Upper lobe of left lung (tissue), 6 donors: Measurements from ENCODE around the gene ZNF789. TPM values are rescaled to one million over a fixed set of nuclear protein-coding genes. Genes with fewer than 3 reads are reported as not detected.
A peak's percentile ranks its signal among the peaks of the same experiment; 100 is the strongest.
"Not testable (repeated sequence)": the region's sequence is repeated elsewhere in the genome, so short reads cannot be mapped to it uniquely, and the experiment has no call there.

Experiments
- ATAC-seq, 2 donors: fragments of 200-7000 bp; cut with Tn5 transposase; one replicate each; pipeline ENCODE4 v1.9.1; 2022; ENCODE audit warnings: mild to moderate bottlenecking in 2 of 2, moderate library complexity in 2 of 2; ENCODE audit not compliant: low FRiP score in 2 of 2
- DNase-seq, 2 donors: peaks; one replicate each; pipeline ENCODE4 v3.0.0-alpha.2; 2019 to 2020
- H3K27ac ChIP-seq, 4 donors: fragments of 200-600 bp; sonication (generic); one replicate each; pipeline ENCODE4 v1.5.1; 2016 to 2019
- H3K27me3 ChIP-seq, 4 donors: fragments of 200-600 bp; sonication (generic); one replicate each; pipeline ENCODE4 v1.5.1; 2017 to 2019
- H3K36me3 ChIP-seq, 4 donors: fragments of 200-600 bp; sonication (generic); one replicate each; pipeline ENCODE4 v1.5.1; 2016 to 2019
- H3K4me1 ChIP-seq, 4 donors: fragments of 200-600 bp; sonication (generic); one replicate each; pipeline ENCODE4 v1.5.1; 2018 to 2019
- H3K4me3 ChIP-seq, 4 donors: fragments of 200-600 bp; sonication (generic); one replicate each; pipeline ENCODE4 v1.5.1; 2017 to 2019; ENCODE audit warnings: mild to moderate bottlenecking in 2 of 4, moderate library complexity in 1 of 4
- H3K9me3 ChIP-seq, 4 donors: fragments of 200-600 bp; sonication (generic); one replicate each; pipeline ENCODE4 v1.5.1; 2018 to 2019
- EP300 ChIP-seq, 4 donors: sonication (generic); formaldehyde crosslinking; IDR thresholded peaks; one replicate each; pipeline ENCODE4 v1.5.1; 2017; ENCODE audit warnings: antibody characterized with exemption in 4 of 4, control low read depth in 2 of 4
- POLR2A ChIP-seq, 4 donors: fragments of 450-650 bp; IDR thresholded peaks; one replicate each; pipeline ENCODE4 v1.5.1; 2016 to 2017; ENCODE audit warnings: antibody characterized with exemption in 4 of 4, mild to moderate bottlenecking in 2 of 4
- POLR2AphosphoS5 ChIP-seq, 2 donors: sonication (generic); formaldehyde crosslinking; IDR thresholded peaks; one replicate each; pipeline ENCODE4 v1.5.1; 2017; ENCODE audit warnings: antibody characterized with exemption in 2 of 2
- WGBS, 2 donors: methylation state at CpG; one replicate each; pipeline ENCODE4 v1.1.5; 2017 to 2018; 5-methylcytosine and 5-hydroxymethylcytosine counted together
- total RNA-seq, 6 donors: library from RNA; depleted of rRNA in 4 of 6; stranded (reverse); fragments of >200 nt in 4 of 6; gene quantifications; one replicate each; pipeline versions ENCODE4 v1.1.0 to v1.2.1, GENCODE V29; 2016 to 2021
- TF ChIP-seq, protein P1 (sequence below), 6 experiments: fragments of 450-650 bp in 4 of 6; fragments of 200-600 bp in 2 of 6; sonication (generic) in 2 of 6; IDR thresholded peaks; one replicate each; pipeline ENCODE4 v1.5.1; 2016 to 2019; ENCODE audit warnings: antibody characterized with exemption in 6 of 6
- donor health status: DM: no; HTN: no; CAD: no; lungs with moderate emphysema.
- donor health status: DM: no; HTN: yes; CAD: no; lungs with severe emphysema.

ZNF789 gene
- 10 to 100 TPM in 2 of 6 donors, 1 to 10 TPM in 4; 8.3 to 28.3 (median 9.3) TPM for total RNA-seq

DNA sequence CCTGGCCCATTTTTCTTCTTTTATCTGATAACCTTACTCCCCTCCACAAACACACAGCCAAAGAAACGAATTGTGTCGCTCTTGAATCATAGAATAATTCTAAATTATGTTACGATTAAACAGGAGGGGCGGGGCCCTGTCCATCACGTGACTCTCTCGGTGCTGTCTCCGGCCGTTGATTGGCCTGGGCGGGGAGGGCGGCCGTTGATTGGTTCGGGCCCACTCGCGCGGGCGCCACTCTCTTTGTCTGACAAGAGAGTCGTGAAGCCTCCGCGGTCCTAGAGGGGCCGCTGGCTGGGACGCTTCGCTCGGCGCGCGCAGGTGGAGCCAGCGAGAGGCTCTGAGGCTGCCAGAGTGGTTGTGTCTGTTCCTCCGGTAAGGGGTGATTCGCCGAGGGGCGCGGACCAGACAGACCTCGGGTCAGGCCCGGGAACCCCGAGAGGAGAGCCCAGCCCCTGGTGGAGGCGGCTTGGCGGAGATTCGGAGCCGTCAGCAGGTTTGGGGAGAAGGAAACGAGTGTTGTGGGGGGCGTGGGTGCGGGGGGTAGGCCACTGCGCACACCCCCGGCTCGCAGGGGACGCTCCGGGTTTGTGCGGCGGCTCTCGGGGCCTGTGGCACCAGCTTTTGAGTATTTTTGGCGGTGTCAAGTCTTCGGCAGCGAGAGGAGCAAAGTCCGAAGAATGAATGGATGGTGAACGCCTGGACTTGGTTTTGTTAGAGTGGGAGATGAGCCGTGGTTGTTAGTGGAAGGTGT is at the start of gene ZNF789:
Gene ZNF789, plus strand, starts transcription at position 330 of the 754 bp plus-strand sequence. CDS start 3,567 bp downstream, outside the sequence.
- Histone ChIP-seq H3K27ac (peak within 1 kb of the TSS; percentile 77 to 91 (median 86)), H3K27me3 (no peaks in the 10 kb centered on the region), H3K36me3 (no peaks in the 10 kb centered on the region), H3K9me3 (no peaks in the 10 kb centered on the region), H3K4me1 (peaks cover 9 to 33% (median 10%) of the 10 kb centered on the region in 4 donors), H3K4me3 (peak within 1 kb of the TSS; percentile 63 to 90 (median 82))
- peak; percentile 99 to 100 for ATAC-seq
- WGBS, 2 donors: 1% methylated on average over 18 to 42 of the region's 56 CpGs
- TF ChIP-seq POLR2AphosphoS5 (IDR thresholded peaks at IDR 0.05) (peak in 1 of 2 donors; percentile 64), EP300 (IDR thresholded peaks at IDR 0.05) (no peak), POLR2A (IDR thresholded peaks at IDR 0.05) (peak in 2 of 4 donors; percentile 39 to 65)
- TF ChIP-seq, protein P1, sequence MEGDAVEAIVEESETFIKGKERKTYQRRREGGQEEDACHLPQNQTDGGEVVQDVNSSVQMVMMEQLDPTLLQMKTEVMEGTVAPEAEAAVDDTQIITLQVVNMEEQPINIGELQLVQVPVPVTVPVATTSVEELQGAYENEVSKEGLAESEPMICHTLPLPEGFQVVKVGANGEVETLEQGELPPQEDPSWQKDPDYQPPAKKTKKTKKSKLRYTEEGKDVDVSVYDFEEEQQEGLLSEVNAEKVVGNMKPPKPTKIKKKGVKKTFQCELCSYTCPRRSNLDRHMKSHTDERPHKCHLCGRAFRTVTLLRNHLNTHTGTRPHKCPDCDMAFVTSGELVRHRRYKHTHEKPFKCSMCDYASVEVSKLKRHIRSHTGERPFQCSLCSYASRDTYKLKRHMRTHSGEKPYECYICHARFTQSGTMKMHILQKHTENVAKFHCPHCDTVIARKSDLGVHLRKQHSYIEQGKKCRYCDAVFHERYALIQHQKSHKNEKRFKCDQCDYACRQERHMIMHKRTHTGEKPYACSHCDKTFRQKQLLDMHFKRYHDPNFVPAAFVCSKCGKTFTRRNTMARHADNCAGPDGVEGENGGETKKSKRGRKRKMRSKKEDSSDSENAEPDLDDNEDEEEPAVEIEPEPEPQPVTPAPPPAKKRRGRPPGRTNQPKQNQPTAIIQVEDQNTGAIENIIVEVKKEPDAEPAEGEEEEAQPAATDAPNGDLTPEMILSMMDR (IDR thresholded peaks at IDR 0.05): peak in 1 of 6 experiments; percentile 21
- DNase-seq: peak; percentile 99

DNA sequence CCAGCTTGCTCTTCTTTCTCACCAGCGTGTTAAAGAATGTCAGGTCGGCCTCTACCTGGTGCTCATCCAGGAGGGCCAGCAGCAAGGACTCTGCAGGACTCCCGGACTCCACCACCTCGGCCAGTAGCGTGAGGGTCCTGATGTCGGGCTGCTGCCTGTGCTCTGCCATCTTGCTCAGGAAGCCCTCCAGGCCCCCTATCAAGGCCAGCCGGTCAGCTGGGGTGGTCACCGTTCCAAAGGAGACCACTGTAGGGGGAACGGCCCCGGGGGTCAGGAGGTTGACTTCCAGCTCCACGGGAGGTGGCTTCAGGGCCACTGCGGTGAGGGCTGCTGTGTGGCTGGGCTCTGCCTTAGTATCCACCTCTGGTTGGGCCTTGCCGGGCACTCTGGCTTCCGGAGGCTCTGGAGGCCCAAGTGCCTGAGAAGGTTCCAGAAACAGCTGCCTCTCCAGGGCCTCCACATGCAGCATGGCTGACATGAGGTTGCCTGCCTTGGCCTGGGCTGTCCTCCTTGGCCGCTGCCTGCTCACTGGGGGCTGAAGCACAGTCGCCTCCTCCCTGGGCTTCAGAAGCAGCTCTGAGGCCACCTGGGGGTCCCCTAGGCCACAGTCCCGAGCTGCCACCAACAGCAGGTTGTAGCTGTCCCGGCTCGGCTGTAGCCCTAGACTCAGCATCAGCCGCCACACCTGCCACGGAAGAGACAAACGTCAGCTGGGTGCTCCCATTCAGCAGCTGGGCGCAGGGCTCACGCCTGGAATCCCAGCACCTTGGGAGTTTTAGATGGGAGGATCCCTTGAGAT is 47.6 kb upstream of the ZNF789 start:
- Histone ChIP-seq H3K9me3 (no peaks in the 10 kb centered on the region), H3K27me3 (no peaks in the 10 kb centered on the region), H3K27ac (no peak overlapping the region), H3K4me1 (no peaks in the 10 kb centered on the region), H3K4me3 (no peak overlapping the region), H3K36me3 (peaks cover 6 to 76% (median 55%) of the 10 kb centered on the region in 4 donors)
- TF ChIP-seq POLR2AphosphoS5 (IDR thresholded peaks at IDR 0.05) (no peak), POLR2A (IDR thresholded peaks at IDR 0.05) (no peak), EP300 (IDR thresholded peaks at IDR 0.05) (no peak)
- TF ChIP-seq, protein P1 (IDR thresholded peaks at IDR 0.05): no peak
- peak in 1 of 2 donors; percentile 16 for ATAC-seq
- WGBS, 2 donors: 91 to 100% methylated on average over 3 to 23 of the region's 24 CpGs
- no peak for DNase-seq

DNA sequence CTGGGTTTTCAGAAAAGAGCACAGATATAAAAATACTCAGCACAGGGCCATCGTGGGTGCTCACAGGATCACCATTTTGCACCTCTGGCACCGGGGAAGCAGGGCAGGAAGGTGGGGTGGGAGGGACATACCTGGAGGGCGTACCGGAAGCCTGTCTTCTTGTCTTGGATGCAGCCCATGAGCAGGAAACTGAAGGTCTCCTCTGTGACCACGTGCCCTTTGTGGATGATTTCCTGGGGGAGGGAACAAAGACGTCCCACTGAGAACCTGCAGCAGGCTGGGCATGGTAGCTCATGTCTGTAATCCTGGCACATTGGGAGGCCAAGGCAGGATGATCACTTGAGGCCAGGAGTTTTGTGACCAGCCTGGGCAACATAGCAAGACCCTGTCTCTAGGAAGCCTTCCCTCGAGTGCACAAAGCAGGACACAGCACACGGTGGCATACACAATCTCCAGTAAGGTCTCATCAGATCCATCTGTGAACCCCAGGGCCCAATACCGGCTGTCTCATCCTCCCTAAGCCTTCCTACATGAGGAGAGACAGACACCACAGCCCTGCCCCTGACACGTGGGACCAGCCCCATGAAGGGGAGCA is 43.6 kb upstream of the ZNF789 start:
- H3K4me3 ChIP-seq: no peak overlapping the region
- H3K9me3 ChIP-seq: no peaks in the 10 kb centered on the region
- 83 to 88% methylated on average over 9 to 10 of the region's 10 CpGs for WGBS, 2 donors
- H3K27me3 ChIP-seq: no peaks in the 10 kb centered on the region
- peaks cover 9 to 86% (median 61%) of the 10 kb centered on the region in 4 donors for H3K36me3 ChIP-seq
- no peak for TF ChIP-seq POLR2AphosphoS5 (IDR thresholded peaks at IDR 0.05)
- TF ChIP-seq EP300 (IDR thresholded peaks at IDR 0.05): no peak
- TF ChIP-seq, protein P1 (IDR thresholded peaks at IDR 0.05): no peak
- no peak for TF ChIP-seq POLR2A (IDR thresholded peaks at IDR 0.05)
- H3K4me1 ChIP-seq: no peaks in the 10 kb centered on the region
- DNase-seq (no peak), ATAC-seq (no peak)
- H3K27ac ChIP-seq: no peak overlapping the region

DNA sequence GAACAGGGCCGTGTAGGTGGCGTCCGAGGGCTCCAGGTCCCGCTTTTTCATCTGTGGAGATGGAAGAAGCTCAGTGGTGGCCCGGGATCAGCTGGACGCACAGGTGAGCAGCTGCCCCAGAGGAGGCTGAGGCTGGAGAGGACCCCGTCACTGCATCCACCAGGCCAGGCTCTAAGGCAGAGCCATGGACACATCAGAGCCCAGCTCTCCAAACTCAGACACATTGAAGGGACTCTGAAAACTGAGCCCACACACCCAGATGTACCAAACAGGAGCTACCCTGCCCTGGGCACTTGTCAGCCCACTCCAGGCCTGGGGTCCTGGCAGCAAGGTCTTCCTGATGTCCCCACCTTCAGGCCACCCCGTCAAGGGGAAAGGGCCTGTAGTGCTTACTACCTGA is 42.9 kb upstream of the ZNF789 start:
- Histone ChIP-seq H3K27me3 (no peaks in the 10 kb centered on the region), H3K27ac (no peak overlapping the region), H3K4me1 (no peaks in the 10 kb centered on the region), H3K9me3 (no peaks in the 10 kb centered on the region), H3K36me3 (peaks cover 9 to 85% (median 62%) of the 10 kb centered on the region in 4 donors), H3K4me3 (no peak overlapping the region)
- ATAC-seq: no peak
- 94 to 100% methylated on average over 5 to 7 of the region's 8 CpGs for WGBS, 2 donors
- no peak for TF ChIP-seq POLR2A (IDR thresholded peaks at IDR 0.05)
- no peak for TF ChIP-seq POLR2AphosphoS5 (IDR thresholded peaks at IDR 0.05)
- DNase-seq: no peak

DNA sequence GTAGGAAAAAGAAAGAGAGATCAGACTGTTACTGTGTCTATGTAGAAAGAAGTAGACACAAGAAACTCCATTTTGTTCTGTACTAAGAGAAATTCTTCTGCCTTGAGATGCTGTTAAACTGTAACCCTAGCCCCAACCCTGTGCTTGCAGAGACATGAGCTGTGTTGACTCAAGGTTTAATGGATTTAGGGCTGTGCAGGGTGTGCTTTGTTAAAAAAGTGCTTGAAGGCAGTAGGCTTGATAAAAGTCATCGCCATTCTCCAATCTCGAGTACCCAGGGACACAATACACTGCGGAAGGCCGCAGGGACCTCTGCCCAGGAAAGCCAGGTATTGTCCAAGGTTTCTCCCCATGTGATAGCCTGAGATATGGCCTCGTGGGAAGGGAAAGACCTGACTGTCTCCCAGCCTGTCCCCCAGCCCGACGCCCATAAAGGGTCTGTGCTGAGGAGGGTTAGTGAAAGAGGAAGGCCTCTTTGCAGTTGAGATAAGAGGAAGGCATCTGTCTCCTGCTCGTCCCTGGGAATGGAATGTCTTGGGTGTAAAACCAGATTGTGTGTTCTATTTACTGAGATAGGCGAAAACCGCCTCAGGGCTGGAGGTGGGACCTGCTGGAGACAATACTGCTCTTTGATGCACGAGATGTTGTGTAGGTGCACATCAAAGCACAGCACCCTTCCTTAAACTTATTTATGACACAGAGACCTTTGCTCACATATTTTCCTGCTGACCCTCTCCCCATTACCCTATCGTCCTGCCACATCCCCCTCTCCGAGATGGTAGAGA is 40.7 kb upstream of the ZNF789 start:
- not testable (repeated sequence) for DNase-seq, H3K27me3 ChIP-seq, ATAC-seq, H3K27ac ChIP-seq, H3K4me1 ChIP-seq, H3K9me3 ChIP-seq, H3K4me3 ChIP-seq
- peaks cover 9 to 75% (median 55%) of the 10 kb centered on the region in 4 donors for H3K36me3 ChIP-seq
- 79 to 83% methylated on average over 13 of the region's 13 CpGs for WGBS, 2 donors
